Measurements from ENCODE around the gene NPAS3.

Gene NPAS3

GRCh38 chr14:33850826-33851225 lies 912.1 kb downstream of the NPAS3 start:
- no peak for DNase-seq (ENCODE audit: extremely low read depth, low read depth)
- TF ChIP-seq CTCF (IDR thresholded peaks at IDR 0.05; ENCODE audit: low read depth, low read length, missing control alignments): no peak
- H3K4me3 ChIP-seq (replicated peaks; ENCODE audit: low read depth, low read length): no peak overlapping the region

- no peak for DNase-seq (ENCODE audit: extremely low read depth, low read depth)
- no peak for TF ChIP-seq CTCF (IDR thresholded peaks at IDR 0.05; ENCODE audit: low read depth, low read length, missing control alignments)
- H3K4me3 ChIP-seq (replicated peaks; ENCODE audit: low read depth, low read length): no peak overlapping the region
Observed at GRCh38 chr14:33851366-33851765, 912.7 kb downstream of the NPAS3 start.

- DNase-seq (ENCODE audit: extremely low read depth, low read depth): no peak
- H3K4me3 ChIP-seq (replicated peaks; ENCODE audit: low read depth, low read length): no peak overlapping the region
- TF ChIP-seq CTCF (IDR thresholded peaks at IDR 0.05; ENCODE audit: low read depth, low read length, missing control alignments): no peak
Observed at GRCh38 chr14:33851931-33852330, 913.3 kb downstream of the NPAS3 start.
